K562 (cell line): ENCODE data around the gene KXD1. TPM values are rescaled to one million over a fixed set of nuclear protein-coding genes. Genes with fewer than 3 reads are reported as not detected.

Experiments used
- ATAC-seq: fragments of 200-7000 bp; cut with Tn5 transposase; 3 replicates; pipeline ENCODE4 v1.9.1; 2020; ENCODE audit warnings: moderate library complexity
- BruUV-seq: library from RNA; stranded (reverse); fragments of 400-500 nt; replicated peaks from 2 replicates; lab custom pipeline; 2021; lab: Mats Ljungman, UMichigan
- CTCF ChIA-PET: fragments of 300-600 bp; formaldehyde crosslinking; extraction: SDS; loops from one replicate; lab custom pipeline; 2021; ENCODE audit warnings: low intra/inter-chr PET ratio; lab: Yijun Ruan, JAX
- POLR2A ChIA-PET: fragments of 300-600, 350-650 bp; sonication (Branson Sonifier 250); formaldehyde crosslinking; extraction: SDS; loops from one replicate; lab custom pipeline; 2021; ENCODE audit warnings: antibody characterized with exemption, inconsistent platforms; lab: Yijun Ruan, JAX
- DNase-seq, 4 experiments: peaks; one replicate each; pipeline versions ENCODE4 v3.0.0 to v3.0.0-alpha.2; 2011 to 2018; ENCODE audit warnings: low spot score in 3 of 4, mixed read lengths in 3 of 4; ENCODE audit errors: extremely low read depth in 1 of 4
- FAIRE-seq: peaks from 2 replicates; lab custom pipeline; 2011; peaks lifted over from hg19 to GRCh38; lab: Jason Lieb, UNC
- H2AFZ ChIP-seq: 2 replicates; pipeline ENCODE4 v1.6.0; 2011; ENCODE audit warnings: low read depth, low read length, control low read depth, inconsistent platforms
- H3K27ac ChIP-seq: fragments of 200-600 bp; 3 replicates; pipeline ENCODE4 v1.8.0; 2011; ENCODE audit warnings: low read depth, mild to moderate bottlenecking, control low read depth, inconsistent platforms, low read length, moderate library complexity, mixed read lengths; ENCODE audit errors: extremely low read depth
- H3K27me3 ChIP-seq, 2 experiments: fragments of 300-600 bp in 1 of 2; 2 replicates in 1 of 2; 3 replicates in 1 of 2; pipeline versions ENCODE4 v1.6.0 to v1.8.0; 2011; ENCODE audit warnings: inconsistent platforms in 2 of 2, low read length in 2 of 2, mild to moderate bottlenecking in 1 of 2, mixed read lengths in 1 of 2, moderate library complexity in 1 of 2; ENCODE audit not compliant: control insufficient read depth in 2 of 2, insufficient read depth in 2 of 2
- H3K36me3 ChIP-seq: fragments of 300-600 bp; 3 replicates; pipeline ENCODE4 v1.8.0; 2011; ENCODE audit warnings: mild to moderate bottlenecking, low read length, inconsistent platforms; ENCODE audit not compliant: control insufficient read depth, insufficient read depth
- H3K4me1 ChIP-seq, 2 experiments: fragments of 200-600 bp in 1 of 2; replicated peaks in 1 of 2; 2 replicates in 1 of 2; 3 replicates in 1 of 2; pipeline versions ENCODE4 v1.5.1 to v1.8.0; 2011; ENCODE audit warnings: inconsistent platforms in 2 of 2, low read length in 2 of 2, mild to moderate bottlenecking in 1 of 2, mixed read lengths in 1 of 2, moderate library complexity in 1 of 2; ENCODE audit not compliant: control insufficient read depth in 2 of 2, insufficient read depth in 2 of 2
- H3K4me2 ChIP-seq: 2 replicates; pipeline ENCODE4 v1.6.1; 2011; ENCODE audit warnings: low read length, control low read depth, inconsistent platforms, mixed read lengths; ENCODE audit not compliant: insufficient read depth
- H3K4me3 ChIP-seq: fragments of 200-600 bp; sonication (generic), shearing (Covaris generic); 2 replicates; pipeline ENCODE4 v1.5.1; 2016; ENCODE audit warnings: control low read depth, inconsistent platforms
- H3K79me2 ChIP-seq: fragments of 200-600 bp; 3 replicates; pipeline ENCODE4 v1.8.0; 2011; ENCODE audit warnings: low read length, inconsistent platforms; ENCODE audit not compliant: control insufficient read depth, insufficient read depth
- H3K9ac ChIP-seq, 2 experiments: 2 replicates each; pipeline versions ENCODE4 v1.6.0 to v1.6.1; 2011; ENCODE audit warnings: low read depth in 2 of 2, low read length in 2 of 2, control low read depth in 1 of 2, inconsistent platforms in 1 of 2, mild to moderate bottlenecking in 1 of 2, mixed read lengths in 1 of 2; ENCODE audit not compliant: insufficient read depth in 1 of 2
- H3K9me1 ChIP-seq: one replicate; pipeline ENCODE4 v1.6.0; 2011; ENCODE audit warnings: inconsistent platforms, mild to moderate bottlenecking, low read length, moderate library complexity; ENCODE audit not compliant: control insufficient read depth, insufficient read depth
- H3K9me3 ChIP-seq: replicated peaks from 2 replicates; pipeline ENCODE4 v1.5.1; 2011; ENCODE audit warnings: low read depth, low read length, inconsistent platforms; ENCODE audit not compliant: control insufficient read depth, insufficient read depth
- H4K20me1 ChIP-seq: replicated peaks from 2 replicates; pipeline ENCODE4 v1.6.1; 2011; ENCODE audit warnings: low read length, inconsistent platforms, mixed read lengths; ENCODE audit not compliant: control insufficient read depth, insufficient read depth
- CBX8 ChIP-seq: fragments of 200-600 bp; sonication (generic); IDR thresholded peaks from 2 replicates; pipeline ENCODE4 v1.6.1; 2012; ENCODE audit warnings: borderline replicate concordance, mixed run types, low read depth, mild to moderate bottlenecking, moderate library complexity, mixed read lengths, low read length, control low read depth, inconsistent platforms; ENCODE audit not compliant: poor library complexity, severe bottlenecking; ENCODE audit errors: extremely low read depth
- DPF2 ChIP-seq: fragments of 450-650 bp; IDR thresholded peaks from 2 replicates; pipeline ENCODE4 v1.6.1; 2016
- HMG20A ChIP-seq: fragments of 450-650 bp; formaldehyde crosslinking; conservative IDR thresholded peaks from 2 replicates; pipeline ENCODE4 v1.4.0; 2020; ENCODE audit warnings: mild to moderate bottlenecking, mixed read lengths
- HNRNPH1 ChIP-seq: fragments of 200-400 bp; formaldehyde crosslinking; optimal IDR thresholded peaks from 2 replicates; pipeline ENCODE3; 2017; ENCODE audit warnings: low read depth, mild to moderate bottlenecking, low read length, moderate library complexity
- NBN ChIP-seq: fragments of 450-650 bp; IDR thresholded peaks from 2 replicates; pipeline ENCODE4 v1.6.1; 2016; ENCODE audit warnings: low read depth, mild to moderate bottlenecking
- PRPF4 ChIP-seq: fragments of 200-400 bp; formaldehyde crosslinking; IDR thresholded peaks from one replicate; pipeline ENCODE4 v1.6.1; 2017; ENCODE audit warnings: low read length, low read depth, mild to moderate bottlenecking; ENCODE audit not compliant: insufficient read depth, poor library complexity, severe bottlenecking
- TBL1XR1 ChIP-seq, 2 experiments: IDR thresholded peaks; 2 replicates each; pipeline ENCODE4 v1.6.1; 2012; ENCODE audit warnings: improper control_type of control experiment in 2 of 2, low read length in 2 of 2, mild to moderate bottlenecking in 1 of 2
- ZBTB1 ChIP-seq: sonication (generic); formaldehyde crosslinking; IDR thresholded peaks from 2 replicates; pipeline ENCODE4 v1.8.1; 2023; ENCODE audit warnings: missing genetic modification reagents, low read depth, mild to moderate bottlenecking, borderline replicate concordance
- ZBTB5 ChIP-seq: fragments of 450-650 bp; IDR thresholded peaks from 2 replicates; pipeline ENCODE4 v1.6.1; 2017; ENCODE audit warnings: antibody characterized with exemption
- ZNF174 ChIP-seq: fragments of 250-450 bp; sonication (Bioruptor Pico); IDR thresholded peaks from 2 replicates; pipeline ENCODE4 v1.4.0; 2020; ENCODE audit warnings: mild to moderate bottlenecking
- ZNF263 ChIP-seq: sonication (generic); formaldehyde crosslinking; IDR thresholded peaks from 2 replicates; pipeline ENCODE4 v1.8.0; 2022; ENCODE audit warnings: mild to moderate bottlenecking, missing genetic modification reagents, borderline replicate concordance
- ZNF280B ChIP-seq: fragments of 250-450 bp; sonication (Bioruptor Pico); IDR thresholded peaks from 2 replicates; pipeline ENCODE4 v1.5.1; 2021; ENCODE audit warnings: mild to moderate bottlenecking
- ZNF384 ChIP-seq: IDR thresholded peaks from 2 replicates; pipeline ENCODE4 v1.6.1; 2012; ENCODE audit warnings: low read depth, low read length, improper control_type of control experiment
- ZNF609 ChIP-seq: sonication (generic); formaldehyde crosslinking; IDR thresholded peaks from 2 replicates; pipeline ENCODE4 v1.8.1; 2023; ENCODE audit warnings: missing genetic modification reagents, mild to moderate bottlenecking, borderline replicate concordance
- WGBS: fragments of 100-300 bp; shearing (Covaris generic); methylation state at CpG from one replicate; pipeline ENCODE4 v1.1.6; 2016; ENCODE audit warnings: low coverage, mixed read lengths; ENCODE audit not compliant: insufficient coverage; ENCODE audit errors: missing lambda C conversion rate; 5-methylcytosine and 5-hydroxymethylcytosine counted together
- in situ Hi-C: fragments of 300-500 bp; cut with MboI; formaldehyde crosslinking; loops from 4 replicates; pipeline ENCODE4 v1.15.0; 2018; ENCODE audit warnings: inconsistent platforms, mixed read lengths
- intact Hi-C: fragments of 100-400 bp; cut with micrococcal nuclease; formaldehyde crosslinking; loops from 2 replicates; pipeline ENCODE4 v1.14.2; 2022
- polyA plus RNA-seq, 8 experiments: library from polyadenylated mRNA; depleted of rRNA in 4 of 8; stranded (reverse) in 5 of 8; unstranded in 3 of 8; fragments of >200 nt; fragmentation: Nextera tagmentation in 2 of 8; fragmentation: Illumina TruSeq in 1 of 8; extraction: Ambion mirVana in 2 of 8; extraction: Trizol in 1 of 8; gene quantifications; 2 replicates each; pipeline versions ENCODE4 v1.2.1 to v1.2.3, GENCODE V29; 2011 to 2014; ENCODE audit warnings: inconsistent platforms in 1 of 8, missing spikeins in 1 of 8
- total RNA-seq, 7 experiments: library from RNA; depleted of rRNA in 6 of 7; stranded (reverse); fragments of >200 nt in 6 of 7; fragmentation: Illumina TruSeq in 2 of 7; extraction: Trizol in 2 of 7; gene quantifications; 2 replicates each; pipeline versions ENCODE4 v1.2.1 to v1.2.3, GENCODE V29; 2011 to 2021; ENCODE audit warnings: low replicate concordance in 1 of 7

Gene KXD1
- total and polyA plus RNA-seq, 9 of the 15 experiments (the other 6 are each of a cell fraction or from before 2014, with no cell fraction given), result 21.9 to 210 (median 118) TPM

GRCh38 chr19:18580311-18580710 is 22.6 kb downstream of the KXD1 start:
- Histone ChIP-seq H3K9ac (no peak overlapping the region), H3K79me2 (no peaks in the 10 kb centered on the region), H4K20me1 (no peaks in the 10 kb centered on the region), H3K4me3 (no peak overlapping the region), H3K27me3 (no peaks in the 10 kb centered on the region), H3K9me3 (no peaks in the 10 kb centered on the region), H3K4me2 (no peak overlapping the region), H2AFZ (no peak overlapping the region), H3K27ac (no peak overlapping the region), H3K4me1 (no peaks in the 10 kb centered on the region; a peak in 1 of 5 replicates), H3K9me1 (no peaks in the 10 kb centered on the region), H3K36me3 (peaks cover 24% of the 10 kb centered on the region)
- DNase-seq (no peak), ATAC-seq (no peak), FAIRE-seq (no peak)
- BruUV-seq, result no TSS peak
- WGBS, result 36% methylated on average over 7 of the region's 7 CpGs
- ChIA-PET POLR2A (interaction anchor here (0.8 to 3.5 kb wide), 3 partner anchors 8 to 16 kb away, joined by 3 to 29 read pairs (median 20); partner anchors contain the start of genes REX1BD and UBA52), CTCF (no interaction called here)
- intact Hi-C loops, result no loop called here
- in situ Hi-C loops, result no loop called here
- TF ChIP-seq NBN, result no peak
- no peak for TF ChIP-seq ZNF174 (CRISPR knock-in tag)
- TF ChIP-seq ZNF609, result no peak
- TF ChIP-seq HNRNPH1, result no peak
- TF ChIP-seq ZBTB5, result no peak
- TF ChIP-seq ZNF280B (CRISPR knock-in tag), result no peak
- no peak for TF ChIP-seq HMG20A (CRISPR knock-in tag)
- TF ChIP-seq ZNF384, result no peak
- no peak for TF ChIP-seq PRPF4
- no peak for TF ChIP-seq CBX8
- TF ChIP-seq DPF2, result no peak
- TF ChIP-seq TBL1XR1 (IDR thresholded peaks at IDR 0.05; ENCODE audit: low read length in 2 of 2), result no peak
- TF ChIP-seq ZBTB1, result no peak
- no peak for TF ChIP-seq ZNF263
